IMR-90 (cell line): ENCODE measurements around the gene LYPD5. TPM values are rescaled to one million over a fixed set of nuclear protein-coding genes. Genes with fewer than 3 reads are reported as not detected.

ENCODE experiments used
- ATAC-seq: fragments of 200-7000 bp; cut with Tn5 transposase; 2 replicates; pipeline ENCODE4 v1.9.1; 2020; ENCODE audit warnings: low read depth, mild to moderate bottlenecking, moderate library complexity
- BruUV-seq: library from RNA; stranded (reverse); fragments of 400-500 nt; replicated peaks from 2 replicates; lab custom pipeline; 2021; lab: Mats Ljungman, UMichigan
- CTCF ChIA-PET: fragments of 300-600 bp; formaldehyde crosslinking; extraction: SDS; loops from one replicate; lab custom pipeline; 2021; ENCODE audit warnings: antibody characterized with exemption; lab: Yijun Ruan, JAX
- POLR2A ChIA-PET: fragments of 300-600 bp; sonication (Branson Sonifier 250); formaldehyde crosslinking; loops from one replicate; lab custom pipeline; 2022; ENCODE audit warnings: antibody characterized with exemption; ENCODE audit not compliant: unreplicated experiment; lab: Charles Lee
- DNase-seq: peaks from one replicate; pipeline ENCODE4 v3.0.0; 2013
- H2AFZ ChIP-seq: replicated peaks from 2 replicates; pipeline ENCODE3; 2013; ENCODE audit warnings: low read length, mild to moderate bottlenecking; ENCODE audit not compliant: poor library complexity
- H2AK5ac ChIP-seq: 2 replicates; pipeline ENCODE4 v1.6.1; 2013; ENCODE audit warnings: low read depth, low read length, inconsistent platforms
- H2AK9ac ChIP-seq: replicated peaks from 2 replicates; pipeline ENCODE3; 2013; ENCODE audit warnings: mild to moderate bottlenecking, low read depth, low read length, moderate library complexity; ENCODE audit not compliant: poor library complexity
- H2BK120ac ChIP-seq: 2 replicates; pipeline ENCODE4 v1.6.1; 2013; ENCODE audit warnings: low read depth, low read length, inconsistent platforms
- H2BK15ac ChIP-seq: 3 replicates; pipeline ENCODE4 v1.6.1; 2013; ENCODE audit warnings: low read depth, low read length, inconsistent platforms
- H2BK20ac ChIP-seq: 2 replicates; pipeline ENCODE4 v1.6.1; 2013; ENCODE audit warnings: low read depth, mild to moderate bottlenecking, inconsistent platforms, low read length, moderate library complexity
- H2BK5ac ChIP-seq: 2 replicates; pipeline ENCODE4 v1.6.1; 2013; ENCODE audit warnings: mild to moderate bottlenecking, low read depth, low read length, inconsistent platforms; ENCODE audit not compliant: poor library complexity, severe bottlenecking
- H3K14ac ChIP-seq: replicated peaks from 2 replicates; pipeline ENCODE4 v1.6.1; 2013; ENCODE audit warnings: low read depth, low read length, inconsistent platforms
- H3K18ac ChIP-seq: 2 replicates; pipeline ENCODE4 v1.6.1; 2013; ENCODE audit warnings: low read depth, low read length, control low read depth
- H3K23ac ChIP-seq: 2 replicates; pipeline ENCODE4 v1.6.1; 2013; ENCODE audit warnings: low read depth, low read length, inconsistent platforms
- H3K27ac ChIP-seq: 2 replicates; pipeline ENCODE4 v1.5.1; 2013; ENCODE audit warnings: mild to moderate bottlenecking, control low read depth, low read length; ENCODE audit not compliant: insufficient read depth
- H3K27me3 ChIP-seq: 2 replicates; pipeline ENCODE4 v1.6.1; 2013; ENCODE audit warnings: low read length; ENCODE audit not compliant: control insufficient read depth, insufficient read depth
- H3K36me3 ChIP-seq: 2 replicates; pipeline ENCODE4 v1.6.1; 2013; ENCODE audit warnings: low read length, mixed read lengths; ENCODE audit not compliant: control insufficient read depth, insufficient read depth
- H3K4ac ChIP-seq: 2 replicates; pipeline ENCODE4 v1.6.1; 2013; ENCODE audit warnings: low read depth, low read length, inconsistent platforms
- H3K4me1 ChIP-seq: 2 replicates; pipeline ENCODE4 v1.6.1; 2013; ENCODE audit warnings: low read length, mixed read lengths; ENCODE audit not compliant: control insufficient read depth, insufficient read depth
- H3K4me2 ChIP-seq: 2 replicates; pipeline ENCODE4 v1.6.1; 2013; ENCODE audit warnings: low read depth, mild to moderate bottlenecking, control low read depth, low read length, moderate library complexity
- H3K4me3 ChIP-seq: 2 replicates; pipeline ENCODE4 v1.5.1; 2013; ENCODE audit warnings: low read depth, mild to moderate bottlenecking, control low read depth, low read length, moderate library complexity; ENCODE audit not compliant: insufficient read depth
- H3K56ac ChIP-seq: 2 replicates; pipeline ENCODE4 v1.6.1; 2013; ENCODE audit warnings: low read length, inconsistent platforms; ENCODE audit not compliant: insufficient read depth; ENCODE audit errors: extremely low read depth
- H3K79me1 ChIP-seq, 2 experiments: 2 replicates each; pipeline ENCODE4 v1.6.1; 2013; ENCODE audit warnings: low read length in 2 of 2, inconsistent platforms in 1 of 2, low read depth in 1 of 2
- H3K9ac ChIP-seq: 2 replicates; pipeline ENCODE4 v1.6.1; 2013; ENCODE audit warnings: low read depth, low read length, control low read depth
- H3K9me1 ChIP-seq: 2 replicates; pipeline ENCODE4 v1.6.1; 2013; ENCODE audit warnings: low read length, inconsistent platforms; ENCODE audit not compliant: insufficient read depth
- H3K9me3 ChIP-seq: 2 replicates; pipeline ENCODE4 v1.6.1; 2013; ENCODE audit warnings: low read length; ENCODE audit not compliant: control insufficient read depth, insufficient read depth
- H4K20me1 ChIP-seq: 2 replicates; pipeline ENCODE4 v1.6.1; 2013; ENCODE audit warnings: low read length, inconsistent platforms; ENCODE audit not compliant: insufficient read depth
- H4K5ac ChIP-seq: 2 replicates; pipeline ENCODE4 v1.6.1; 2013; ENCODE audit warnings: mild to moderate bottlenecking, low read depth, low read length, control low read depth
- H4K8ac ChIP-seq, 2 experiments: 2 replicates each; pipeline ENCODE4 v1.6.1; 2013; ENCODE audit warnings: low read depth in 2 of 2, low read length in 2 of 2, control low read depth in 1 of 2, inconsistent platforms in 1 of 2
- H4K91ac ChIP-seq: 2 replicates; pipeline ENCODE4 v1.6.1; 2013; ENCODE audit warnings: low read depth, low read length, inconsistent platforms; ENCODE audit not compliant: insufficient read depth
- BHLHE40 ChIP-seq: fragments of 150-350 bp; IDR thresholded peaks from 2 replicates; pipeline ENCODE4 v1.6.1; 2016; ENCODE audit warnings: mild to moderate bottlenecking, low read depth, low read length
- CEBPB ChIP-seq: IDR thresholded peaks from 2 replicates; pipeline ENCODE4 v1.6.1; 2012; ENCODE audit warnings: low read depth, low read length, improper control_type of control experiment
- CHD1 ChIP-seq: IDR thresholded peaks from 2 replicates; pipeline ENCODE4 v1.6.1; 2012; ENCODE audit warnings: low read depth, low read length, improper control_type of control experiment
- FOS ChIP-seq: fragments of 150-350 bp; IDR thresholded peaks from 2 replicates; pipeline ENCODE4 v1.6.1; 2016; ENCODE audit warnings: low read depth, low read length
- MAFK ChIP-seq: IDR thresholded peaks from 2 replicates; pipeline ENCODE4 v1.6.1; 2012; ENCODE audit warnings: low read depth, low read length, improper control_type of control experiment
- MAZ ChIP-seq: IDR thresholded peaks from 2 replicates; pipeline ENCODE4 v1.6.1; 2012; ENCODE audit warnings: low read depth, mild to moderate bottlenecking, low read length, improper control_type of control experiment, moderate library complexity, borderline replicate concordance
- MXI1 ChIP-seq: IDR thresholded peaks from 2 replicates; pipeline ENCODE4 v1.6.1; 2012; ENCODE audit warnings: low read depth, mild to moderate bottlenecking, low read length, moderate library complexity, borderline replicate concordance
- NFE2L2 ChIP-seq: fragments of 150-350 bp; IDR thresholded peaks from 2 replicates; pipeline ENCODE4 v1.6.1; 2016; ENCODE audit warnings: low read depth, mild to moderate bottlenecking, low read length
- POLR2A ChIP-seq: IDR thresholded peaks from 2 replicates; pipeline ENCODE4 v1.6.1; 2012; ENCODE audit warnings: mild to moderate bottlenecking, low read depth, low read length
- RAD21 ChIP-seq: IDR thresholded peaks from 2 replicates; pipeline ENCODE4 v1.6.1; 2012; ENCODE audit warnings: low read length, improper control_type of control experiment
- RCOR1 ChIP-seq: IDR thresholded peaks from 2 replicates; pipeline ENCODE4 v1.6.1; 2012; ENCODE audit warnings: mild to moderate bottlenecking, low read length, improper control_type of control experiment; ENCODE audit not compliant: insufficient replicate concordance
- RFX5 ChIP-seq: IDR thresholded peaks from 2 replicates; pipeline ENCODE4 v1.8.0; 2012; ENCODE audit warnings: low read depth, mild to moderate bottlenecking, low read length, moderate library complexity
- SMC3 ChIP-seq: fragments of 150-350 bp; IDR thresholded peaks from 2 replicates; pipeline ENCODE4 v1.6.1; 2016; ENCODE audit warnings: low read depth, mild to moderate bottlenecking, antibody characterized with exemption, low read length, moderate library complexity
- WGBS, 2 experiments: methylation state at CpG; one replicate each; pipeline versions ENCODE4 v1.1.5 to v1.1.7; 2013; ENCODE audit warnings: missing lambda C conversion rate in 2 of 2; ENCODE audit not compliant: insufficient read length in 1 of 2; ENCODE audit errors: extremely low coverage in 2 of 2; 5-methylcytosine and 5-hydroxymethylcytosine counted together
- dilution Hi-C: fragments of 300-500 bp; cut with HindIII; formaldehyde crosslinking; loops from one replicate; pipeline ENCODE4 v1.14.3; 2018; ENCODE audit warnings: low sequenced_read_pairs; ENCODE audit not compliant: unreplicated experiment
- in situ Hi-C: fragments of 300-500 bp; cut with MboI; formaldehyde crosslinking; loops from 3 replicates; pipeline ENCODE4 v1.14.3; 2019; ENCODE audit warnings: low sequenced_read_pairs, inconsistent platforms, mixed read lengths
- intact Hi-C: fragments of 100-400 bp; cut with micrococcal nuclease; formaldehyde crosslinking; loops from 2 replicates; pipeline ENCODE4 v1.10.0; 2022
- polyA plus RNA-seq, 3 experiments: library from polyadenylated mRNA; depleted of rRNA; stranded (reverse); fragments of >200 nt; gene quantifications; 2 replicates each; pipeline ENCODE4 v1.2.3, GENCODE V29; 2012; ENCODE audit warnings: low replicate concordance in 1 of 3
- total RNA-seq: library from RNA; depleted of rRNA; stranded (reverse); fragments of >200 nt; gene quantifications from 2 replicates; pipeline ENCODE4 v1.2.3, GENCODE V29; 2012
- TF ChIP-seq, protein P1 (sequence below): conservative IDR thresholded peaks from 2 replicates; pipeline ENCODE4 v1.5.1; 2012; ENCODE audit warnings: mild to moderate bottlenecking, low read depth, low read length, improper control_type of control experiment
- TF ChIP-seq, protein P2 (sequence below): fragments of 150-350 bp; IDR thresholded peaks from 2 replicates; pipeline ENCODE4 v1.6.1; 2016; ENCODE audit warnings: low read depth, mild to moderate bottlenecking, low read length, moderate library complexity, borderline replicate concordance

Gene LYPD5
- total and polyA plus RNA-seq, 2 of the 4 experiments (the other 2 are of a cell fraction), result 0.31 to 0.36 TPM

- CTCF ChIA-PET, result interaction anchor here (0.6 to 1.8 kb wide), 5 partner anchors 11 to 40 kb away, joined by 3 to 7 read pairs (median 3); no protein-coding TSS in a partner anchor
- no peak overlapping the region for H3K23ac ChIP-seq
- H3K79me1 ChIP-seq, result no peaks in the 10 kb centered on the region
- no CpG with 5 or more reads among the region's 10 CpGs for WGBS, 2 experiments
- peak overlapping the region; percentile 5 for H3K27ac ChIP-seq
- H2AFZ ChIP-seq, result peak overlapping the region; percentile 88
- no peak overlapping the region for H2BK5ac ChIP-seq
- peak; percentile 67 for DNase-seq
- H3K4me2 ChIP-seq, result peak overlapping the region; percentile 56
- peak overlapping the region; percentile 59 for H2BK120ac ChIP-seq
- dilution Hi-C loops (no loop called here), intact Hi-C loops (loop anchor here (1.0 kb wide), 3 partner anchors 40 to 188 kb away; no protein-coding TSS in a partner anchor), in situ Hi-C loops (loop anchor here (5.0 kb wide), 1 partner anchor 38 kb away; no protein-coding TSS in a partner anchor)
- peak overlapping the region; percentile 49; the same call in 1 of the 2 replicates for H4K91ac ChIP-seq
- peak overlapping the region; percentile 65 for H4K5ac ChIP-seq
- BruUV-seq, result no TSS peak
- H3K9me1 ChIP-seq, result peaks cover 8% of the 10 kb centered on the region
- ATAC-seq, result peak; percentile 84
- no peaks in the 10 kb centered on the region for H3K36me3 ChIP-seq
- POLR2A ChIA-PET, result interaction anchor here (0.5 kb wide), 1 partner anchor 32 kb away, joined by 3 read pairs; no protein-coding TSS in a partner anchor
- peak overlapping the region; percentile 72 for H3K4ac ChIP-seq
- H3K18ac ChIP-seq, result peak overlapping the region; percentile 42
- peak overlapping the region; percentile 30 to 78; a peak in 3 of 4 replicates for H4K8ac ChIP-seq
- peak overlapping the region; percentile 22 for H2BK20ac ChIP-seq
- H2BK15ac ChIP-seq, result peak overlapping the region; percentile 64; the same call in 1 of the 3 replicates
- no peaks in the 10 kb centered on the region for H3K27me3 ChIP-seq
- H3K9ac ChIP-seq, result 0 out of 2 replicates have a peak overlapping the region, but pooled peaks have one; percentile 22
- H3K4me1 ChIP-seq, result peaks cover 12% of the 10 kb centered on the region
- no peaks in the 10 kb centered on the region for H3K9me3 ChIP-seq
- H3K56ac ChIP-seq, result no peak overlapping the region
- no peak overlapping the region for H3K4me3 ChIP-seq
- 0 out of 2 replicates have a peak overlapping the region, but pooled peaks have one; percentile 17 for H3K14ac ChIP-seq
- H2AK5ac ChIP-seq, result peak overlapping the region; percentile 77
- peak overlapping the region; percentile 66 for H2AK9ac ChIP-seq
- H4K20me1 ChIP-seq, result no peaks in the 10 kb centered on the region
- TF ChIP-seq NFE2L2, result no peak
- no peak for TF ChIP-seq BHLHE40
- TF ChIP-seq MXI1, result no peak
- TF ChIP-seq, protein P1, sequence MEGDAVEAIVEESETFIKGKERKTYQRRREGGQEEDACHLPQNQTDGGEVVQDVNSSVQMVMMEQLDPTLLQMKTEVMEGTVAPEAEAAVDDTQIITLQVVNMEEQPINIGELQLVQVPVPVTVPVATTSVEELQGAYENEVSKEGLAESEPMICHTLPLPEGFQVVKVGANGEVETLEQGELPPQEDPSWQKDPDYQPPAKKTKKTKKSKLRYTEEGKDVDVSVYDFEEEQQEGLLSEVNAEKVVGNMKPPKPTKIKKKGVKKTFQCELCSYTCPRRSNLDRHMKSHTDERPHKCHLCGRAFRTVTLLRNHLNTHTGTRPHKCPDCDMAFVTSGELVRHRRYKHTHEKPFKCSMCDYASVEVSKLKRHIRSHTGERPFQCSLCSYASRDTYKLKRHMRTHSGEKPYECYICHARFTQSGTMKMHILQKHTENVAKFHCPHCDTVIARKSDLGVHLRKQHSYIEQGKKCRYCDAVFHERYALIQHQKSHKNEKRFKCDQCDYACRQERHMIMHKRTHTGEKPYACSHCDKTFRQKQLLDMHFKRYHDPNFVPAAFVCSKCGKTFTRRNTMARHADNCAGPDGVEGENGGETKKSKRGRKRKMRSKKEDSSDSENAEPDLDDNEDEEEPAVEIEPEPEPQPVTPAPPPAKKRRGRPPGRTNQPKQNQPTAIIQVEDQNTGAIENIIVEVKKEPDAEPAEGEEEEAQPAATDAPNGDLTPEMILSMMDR, result peak; percentile 99
- TF ChIP-seq SMC3, result peak; percentile 96
- TF ChIP-seq FOS, result no peak
- no peak for TF ChIP-seq RFX5
- TF ChIP-seq RCOR1, result no peak
- TF ChIP-seq MAZ, result no peak; the same call in 1 of the 2 replicates
- TF ChIP-seq POLR2A, result peak; percentile 51; the same call in 1 of the 2 replicates
- TF ChIP-seq RAD21, result peak; percentile 100
- TF ChIP-seq CEBPB, result no peak
- TF ChIP-seq, protein P2, sequence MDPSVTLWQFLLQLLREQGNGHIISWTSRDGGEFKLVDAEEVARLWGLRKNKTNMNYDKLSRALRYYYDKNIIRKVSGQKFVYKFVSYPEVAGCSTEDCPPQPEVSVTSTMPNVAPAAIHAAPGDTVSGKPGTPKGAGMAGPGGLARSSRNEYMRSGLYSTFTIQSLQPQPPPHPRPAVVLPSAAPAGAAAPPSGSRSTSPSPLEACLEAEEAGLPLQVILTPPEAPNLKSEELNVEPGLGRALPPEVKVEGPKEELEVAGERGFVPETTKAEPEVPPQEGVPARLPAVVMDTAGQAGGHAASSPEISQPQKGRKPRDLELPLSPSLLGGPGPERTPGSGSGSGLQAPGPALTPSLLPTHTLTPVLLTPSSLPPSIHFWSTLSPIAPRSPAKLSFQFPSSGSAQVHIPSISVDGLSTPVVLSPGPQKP, result no peak
- TF ChIP-seq MAFK, result no peak
- no peak for TF ChIP-seq CHD1
These were observed 17.1 kb downstream of the LYPD5 start for GRCh38 chr19:43784981-43785808.
